DMS 273 treated with DMSO at 0.1 percent for 48 hours (cell line): ENCODE data around the gene MAST1.
"Not testable (repeated sequence)": the region's sequence is repeated elsewhere in the genome, so short reads cannot be mapped to it uniquely, and the experiment has no call there.

Source experiments
- DNase-seq: peaks from one replicate; lab custom pipeline; 2025; lab: John Stamatoyannopoulos, UW

The MAST1 gene

GRCh38 chr19:12896460-12896859 lies 58.1 kb downstream of the MAST1 start:
- no peak for DNase-seq

- DNase-seq = no peak
Measured at GRCh38 chr19:12899891-12900518, 61.7 kb downstream of the MAST1 start.

- DNase-seq = no peak
Measured at GRCh38 chr19:12907166-12907565, 68.9 kb downstream of the MAST1 start.

GRCh38 chr19:12912571-12912970 lies 74.3 kb downstream of the MAST1 start:
- DNase-seq = no peak

- peak; percentile 97 for DNase-seq
Measured at GRCh38 chr19:12913011-12913561, 74.8 kb downstream of the MAST1 start.

GRCh38 chr19:12913851-12914690 lies 75.8 kb downstream of the MAST1 start:
- DNase-seq = no peak

- not testable (repeated sequence) for DNase-seq
Measured at GRCh38 chr19:12915860-12916259, 77.5 kb downstream of the MAST1 start.

- DNase-seq = no peak
Measured at GRCh38 chr19:12918253-12918652, 79.9 kb downstream of the MAST1 start.

GRCh38 chr19:12921047-12921446 lies 82.7 kb downstream of the MAST1 start:
- no peak for DNase-seq

GRCh38 chr19:12922959-12923358 lies 84.6 kb downstream of the MAST1 start:
- no peak for DNase-seq
